HEK293T (cell line): ENCODE measurements around the gene SBNO2.

Experiments
- CTCF ChIA-PET: fragments of 350-600 bp; formaldehyde crosslinking; extraction: SDS; loops from one replicate; lab custom pipeline; 2021; ENCODE audit warnings: antibody characterized with exemption, inconsistent platforms; lab: Yijun Ruan, JAX
- POLR2A ChIA-PET: fragments of 350-600 bp; formaldehyde crosslinking; extraction: SDS; loops from one replicate; lab custom pipeline; 2020; ENCODE audit warnings: antibody characterized with exemption, inconsistent platforms; lab: Yijun Ruan, JAX
- DNase-seq: peaks from one replicate; pipeline ENCODE4 v3.0.0; 2012; ENCODE audit warnings: mixed read lengths; ENCODE audit errors: extremely low spot score
- ARNT ChIP-seq: fragments of 450-650 bp; IDR thresholded peaks from 2 replicates; pipeline ENCODE4 v1.6.1; 2017; ENCODE audit warnings: mild to moderate bottlenecking
- BHLHE40 ChIP-seq: fragments of 450-650 bp; IDR thresholded peaks from 2 replicates; pipeline ENCODE4 v1.6.1; 2016; ENCODE audit warnings: mild to moderate bottlenecking, moderate library complexity, borderline replicate concordance
- CTBP1 ChIP-seq: fragments of 450-650 bp; IDR thresholded peaks from 2 replicates; pipeline ENCODE4 v1.6.1; 2016; ENCODE audit warnings: borderline replicate concordance
- ELF4 ChIP-seq: fragments of 450-650 bp; IDR thresholded peaks from 2 replicates; pipeline ENCODE4 v1.6.1; 2017; ENCODE audit warnings: antibody characterized with exemption
- FOXA1 ChIP-seq: fragments of 450-650 bp; IDR thresholded peaks from 2 replicates; pipeline ENCODE4 v1.6.1; 2016; ENCODE audit warnings: mild to moderate bottlenecking
- FOXK2 ChIP-seq: fragments of 450-650 bp; IDR thresholded peaks from 2 replicates; pipeline ENCODE4 v1.6.1; 2016; ENCODE audit warnings: mild to moderate bottlenecking
- FOXM1 ChIP-seq: fragments of 450-650 bp; IDR thresholded peaks from 2 replicates; pipeline ENCODE4 v1.6.1; 2017; ENCODE audit warnings: mild to moderate bottlenecking, borderline replicate concordance
- HDGF ChIP-seq: fragments of 450-650 bp; IDR thresholded peaks from 2 replicates; pipeline ENCODE4 v1.6.1; 2017; ENCODE audit warnings: antibody characterized with exemption, borderline replicate concordance
- L3MBTL2 ChIP-seq: fragments of 450-650 bp; conservative IDR thresholded peaks from 2 replicates; pipeline ENCODE4 v1.6.1; 2016; ENCODE audit warnings: mild to moderate bottlenecking
- LEF1 ChIP-seq: fragments of 450-650 bp; IDR thresholded peaks from 2 replicates; pipeline ENCODE4 v1.6.1; 2017; ENCODE audit warnings: mild to moderate bottlenecking, borderline replicate concordance
- NFRKB ChIP-seq: fragments of 450-650 bp; IDR thresholded peaks from 2 replicates; pipeline ENCODE4 v1.6.1; 2016; ENCODE audit warnings: mild to moderate bottlenecking, moderate library complexity
- SP1 ChIP-seq: fragments of 450-650 bp; IDR thresholded peaks from 2 replicates; pipeline ENCODE4 v1.6.1; 2017
- SUZ12 ChIP-seq: fragments of 450-650 bp; IDR thresholded peaks from 2 replicates; pipeline ENCODE4 v1.6.1; 2016; ENCODE audit warnings: mild to moderate bottlenecking
- TARDBP ChIP-seq: fragments of 450-650 bp; IDR thresholded peaks from 2 replicates; pipeline ENCODE4 v1.6.1; 2016
- ZNF384 ChIP-seq: fragments of 450-650 bp; IDR thresholded peaks from 2 replicates; pipeline ENCODE4 v1.6.1; 2016
- TF ChIP-seq, protein P1 (sequence below): fragments of 450-650 bp; IDR thresholded peaks from 2 replicates; pipeline ENCODE4 v1.6.1; 2016

The SBNO2 gene

DNA sequence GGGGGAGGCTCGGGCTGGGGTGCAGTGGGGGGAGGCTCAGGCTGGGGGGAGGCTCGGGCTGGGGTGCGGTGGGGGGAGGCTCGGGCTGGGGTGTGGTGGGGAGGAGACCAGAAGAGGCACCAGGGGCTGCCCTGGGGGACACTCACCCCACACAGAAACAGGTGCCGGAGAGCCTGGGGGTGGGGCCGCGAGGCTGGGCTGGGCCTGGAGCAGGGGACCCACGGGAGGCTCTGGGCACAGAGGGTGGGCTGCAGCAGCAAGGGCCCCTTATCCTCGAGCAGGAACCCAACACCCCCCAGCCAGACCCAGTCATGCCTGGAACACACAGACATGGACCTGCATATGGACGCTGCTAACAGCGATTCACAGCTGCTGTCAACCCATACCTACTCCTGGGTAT, 35.9 kb downstream of the SBNO2 start:
- ChIA-PET POLR2A (no interaction called here), CTCF (no interaction called here)
- no peak for TF ChIP-seq ARNT
- no peak for TF ChIP-seq LEF1
- no peak for TF ChIP-seq HDGF
- TF ChIP-seq FOXA1 = no peak
- no peak for TF ChIP-seq SUZ12
- no peak for TF ChIP-seq FOXM1
- no peak for TF ChIP-seq ZNF384
- no peak for TF ChIP-seq BHLHE40
- TF ChIP-seq NFRKB = no peak
- no peak for TF ChIP-seq FOXK2
- TF ChIP-seq L3MBTL2 = no peak
- TF ChIP-seq CTBP1 = no peak
- TF ChIP-seq, protein P1, sequence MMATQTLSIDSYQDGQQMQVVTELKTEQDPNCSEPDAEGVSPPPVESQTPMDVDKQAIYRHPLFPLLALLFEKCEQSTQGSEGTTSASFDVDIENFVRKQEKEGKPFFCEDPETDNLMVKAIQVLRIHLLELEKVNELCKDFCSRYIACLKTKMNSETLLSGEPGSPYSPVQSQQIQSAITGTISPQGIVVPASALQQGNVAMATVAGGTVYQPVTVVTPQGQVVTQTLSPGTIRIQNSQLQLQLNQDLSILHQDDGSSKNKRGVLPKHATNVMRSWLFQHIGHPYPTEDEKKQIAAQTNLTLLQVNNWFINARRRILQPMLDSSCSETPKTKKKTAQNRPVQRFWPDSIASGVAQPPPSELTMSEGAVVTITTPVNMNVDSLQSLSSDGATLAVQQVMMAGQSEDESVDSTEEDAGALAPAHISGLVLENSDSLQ = no peak
- TF ChIP-seq TARDBP = no peak
- TF ChIP-seq ELF4 = no peak
- TF ChIP-seq SP1 = no peak
- no peak for DNase-seq

DNA sequence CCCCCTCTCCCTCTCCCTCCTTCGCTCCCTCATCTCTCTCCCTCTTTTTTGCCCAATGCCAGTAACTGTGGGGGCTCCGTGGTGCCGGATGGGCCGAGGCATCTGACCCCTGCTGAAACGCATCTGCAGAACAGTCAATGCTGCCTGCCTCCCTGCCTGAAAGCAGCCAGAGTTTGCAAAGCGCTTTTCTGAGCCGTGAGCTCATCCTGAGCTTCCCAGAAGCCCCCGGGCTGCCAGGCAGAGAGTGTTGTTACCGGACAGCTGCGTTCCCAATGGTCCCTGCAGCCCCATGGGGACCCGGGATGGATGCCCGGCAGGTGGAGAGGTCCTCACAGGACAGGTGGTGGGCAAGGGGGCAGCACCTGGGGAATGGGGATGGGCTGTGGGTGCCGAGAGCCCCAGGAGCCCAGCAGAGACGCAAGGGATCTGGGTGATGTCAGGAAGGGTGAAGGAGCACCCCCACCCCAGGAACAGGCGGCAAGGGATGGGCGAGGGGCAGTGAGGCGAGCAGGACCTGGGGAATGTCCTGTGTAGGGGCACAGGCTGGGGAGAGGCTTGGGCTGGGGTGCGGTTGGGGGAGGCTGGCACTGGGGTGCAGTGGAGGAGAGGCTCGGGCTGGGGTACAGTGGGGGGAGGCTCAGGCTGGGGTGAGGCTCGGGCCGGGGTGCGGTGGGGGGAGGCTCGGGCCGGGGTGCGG, 37.3 kb downstream of the SBNO2 start:
- CTCF ChIA-PET = no interaction called here
- POLR2A ChIA-PET = no interaction called here
- no peak for DNase-seq
- TF ChIP-seq SP1 = no peak
- TF ChIP-seq HDGF = no peak
- TF ChIP-seq ELF4 = no peak
- TF ChIP-seq SUZ12 = no peak
- no peak for TF ChIP-seq FOXA1
- no peak for TF ChIP-seq LEF1
- TF ChIP-seq ARNT = no peak
- TF ChIP-seq FOXK2 = no peak
- TF ChIP-seq ZNF384 = no peak
- TF ChIP-seq L3MBTL2 = no peak
- TF ChIP-seq FOXM1 = no peak
- TF ChIP-seq TARDBP = no peak
- no peak for TF ChIP-seq BHLHE40
- TF ChIP-seq, protein P1 = no peak
- no peak for TF ChIP-seq CTBP1

DNA sequence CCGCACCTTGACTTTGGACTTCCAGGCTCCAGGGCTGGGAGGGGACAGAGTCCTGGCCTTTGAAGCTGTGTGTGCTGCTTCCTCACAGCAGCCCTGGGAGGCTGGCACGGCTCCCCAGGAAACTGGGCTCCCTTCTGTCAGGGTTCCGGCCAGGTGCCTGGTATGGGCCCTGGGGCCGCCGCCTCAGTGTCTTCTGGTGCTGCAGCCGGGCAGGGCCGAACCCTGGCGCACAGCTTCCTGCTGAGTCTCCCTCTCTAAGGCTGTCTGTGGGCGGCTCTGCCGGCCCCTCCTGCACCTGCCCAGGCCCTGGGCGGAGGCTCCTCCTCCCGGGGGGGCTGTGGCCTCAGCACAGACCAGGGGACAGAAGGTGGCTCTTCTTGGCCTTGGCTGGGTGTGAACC, 37.9 kb downstream of the SBNO2 start:
- CTCF ChIA-PET = no interaction called here
- POLR2A ChIA-PET = no interaction called here
- TF ChIP-seq FOXK2 (no peak), ARNT (no peak), BHLHE40 (no peak), ELF4 (no peak), TARDBP (no peak), CTBP1 (no peak), FOXM1 (no peak), HDGF (no peak), L3MBTL2 (no peak), SUZ12 (no peak), ZNF384 (no peak), LEF1 (no peak), FOXA1 (no peak), NFRKB (no peak)
- DNase-seq = no peak

DNA sequence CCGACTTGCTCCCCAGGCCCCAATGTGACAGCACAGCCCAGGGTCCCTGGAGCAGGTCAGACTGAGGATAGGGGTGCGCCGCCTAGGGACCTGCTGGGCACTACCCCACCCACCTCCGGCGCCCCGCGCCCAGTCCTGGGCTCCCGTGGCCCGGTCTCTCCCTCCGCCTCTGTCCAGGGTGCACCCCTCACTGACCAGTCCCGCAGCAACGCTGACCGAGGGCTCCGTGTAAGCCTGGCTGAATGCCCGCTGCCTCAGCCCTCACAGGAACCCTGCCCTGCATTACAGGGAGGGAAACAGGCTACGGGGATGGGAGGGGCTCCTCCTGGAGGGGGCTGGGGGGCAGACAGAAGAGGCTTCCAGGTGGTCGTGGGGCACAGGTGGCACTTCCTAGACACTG, 38.6 kb downstream of the SBNO2 start:
- CTCF ChIA-PET = no interaction called here
- TF ChIP-seq, protein P1 = no peak
- TF ChIP-seq ZNF384 = no peak
- TF ChIP-seq TARDBP = no peak
- no peak for TF ChIP-seq FOXM1
- no peak for TF ChIP-seq BHLHE40
- POLR2A ChIA-PET = no interaction called here
- no peak for DNase-seq

DNA sequence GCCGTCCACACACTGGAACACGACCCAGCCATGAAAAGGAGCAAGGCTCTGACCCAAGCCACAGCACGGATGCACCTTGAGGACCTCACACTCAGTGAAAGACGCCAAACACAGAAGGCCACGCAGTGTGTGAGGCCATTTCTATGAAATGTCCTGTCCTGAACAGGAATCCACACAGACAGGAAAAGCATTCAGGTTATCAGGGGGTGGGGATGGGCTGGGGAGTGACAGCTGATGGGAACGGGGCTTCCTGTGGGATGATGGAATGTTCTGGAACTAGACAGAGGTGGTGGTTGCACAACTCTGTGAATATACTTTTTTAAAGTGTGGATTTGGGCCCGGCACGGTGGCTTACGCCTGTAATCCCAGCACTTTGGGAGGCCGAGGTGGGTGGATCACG, 39.6 kb downstream of the SBNO2 start:
- ChIA-PET CTCF (no interaction called here), POLR2A (no interaction called here)
- no peak for TF ChIP-seq FOXA1
- no peak for TF ChIP-seq CTBP1
- TF ChIP-seq HDGF = no peak
- no peak for TF ChIP-seq LEF1
- no peak for TF ChIP-seq FOXM1
- no peak for TF ChIP-seq ZNF384
- TF ChIP-seq ARNT = no peak
- no peak for TF ChIP-seq ELF4
- no peak for TF ChIP-seq L3MBTL2
- TF ChIP-seq BHLHE40 = no peak
- TF ChIP-seq FOXK2 = no peak
- no peak for TF ChIP-seq NFRKB
- TF ChIP-seq SP1 = no peak
- TF ChIP-seq, protein P1 = no peak
- TF ChIP-seq TARDBP = no peak
- TF ChIP-seq SUZ12 = no peak
- DNase-seq = no peak
